ENCODE measurements around the gene ANKS1B. TPM values are rescaled to one million over a fixed set of nuclear protein-coding genes. Genes with fewer than 3 reads are reported as not detected.

Gene ANKS1B
- total RNA-seq, 5 donors from 2014 or later (not counting 1 experiment from before 2014, with no cell fraction given), result 0.18 to 0.47 (median 0.19) TPM; not detected in 2

DNA sequence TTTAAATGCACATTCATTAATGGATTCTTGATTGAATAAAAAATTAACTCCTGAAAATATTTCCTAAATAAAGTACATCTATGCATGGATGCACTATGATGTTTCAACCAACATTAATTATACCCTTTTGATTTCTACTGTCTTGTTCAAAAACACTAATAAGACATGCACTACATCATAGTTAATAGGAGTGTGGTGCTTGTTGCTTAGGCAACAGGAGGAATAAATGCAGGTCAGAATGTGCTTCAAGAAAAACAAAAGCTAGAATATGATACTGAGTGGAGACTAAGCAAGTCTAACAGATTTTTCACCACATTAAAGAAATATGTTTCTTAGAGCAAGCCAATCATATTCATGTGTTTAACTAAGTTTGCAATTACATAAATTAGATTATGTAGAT, 833.0 kb downstream of the ANKS1B start:
- H3K27me3 Mint-ChIP-seq, result peaks cover 0 to 3% of the 10 kb centered on the region in 2 donors
- H3K4me3 ChIP-seq (ENCODE audit: control insufficient read depth in 1 of 2, extremely low read depth in 1 of 2, low read length in 1 of 2), result no peak overlapping the region
- H3K27ac Mint-ChIP-seq, result no peak overlapping the region
- no peaks in the 10 kb centered on the region for H3K36me3 ChIP-seq (ENCODE audit: control insufficient read depth in 2 of 2, extremely low read depth in 1 of 2, insufficient read depth in 1 of 2, low read length in 1 of 2)
- no peak overlapping the region for H3K27ac ChIP-seq (ENCODE audit: low read length)
- H3K4me3 Mint-ChIP-seq, result no peak overlapping the region
- H3K4me1 ChIP-seq (ENCODE audit: control insufficient read depth in 1 of 2, extremely low read depth in 1 of 2, insufficient read depth in 2 of 2, low read length in 2 of 2), result no peaks in the 10 kb centered on the region
- H3K27me3 ChIP-seq (replicated peaks in 1 of 2; ENCODE audit: control insufficient read depth in 2 of 2, extremely low read depth in 1 of 2, insufficient read depth in 2 of 2, low read length in 1 of 2), result no peaks in the 10 kb centered on the region
- ChIA-PET CTCF (no interaction called here), POLR2A (interaction anchor here in 1 of 2 donors (0.6 to 0.7 kb wide), 2 partner anchors 19 to 202 kb away, joined by 3 read pairs; no protein-coding TSS in a partner anchor)
- no peaks in the 10 kb centered on the region for H3K9me3 ChIP-seq
- DNase-seq, result no peak
- H3K4me1 Mint-ChIP-seq, result no peaks in the 10 kb centered on the region
- peaks cover 0 to 3% (median 0%) of the 10 kb centered on the region in 3 donors for H3K9me3 Mint-ChIP-seq
- H3K36me3 Mint-ChIP-seq, result no peaks in the 10 kb centered on the region
- ATAC-seq (replicated peaks in 1 of 4), result no peak

- Histone ChIP-seq H3K36me3 (ENCODE audit: control insufficient read depth in 2 of 2, extremely low read depth in 1 of 2, insufficient read depth in 1 of 2, low read length in 1 of 2) (no peaks in the 10 kb centered on the region), H3K27ac (ENCODE audit: low read length) (no peak overlapping the region), H3K4me1 (ENCODE audit: control insufficient read depth in 1 of 2, extremely low read depth in 1 of 2, insufficient read depth in 2 of 2, low read length in 2 of 2) (no peaks in the 10 kb centered on the region), H3K4me3 (ENCODE audit: control insufficient read depth in 1 of 2, extremely low read depth in 1 of 2, low read length in 1 of 2) (no peak overlapping the region), H3K27me3 (replicated peaks in 1 of 2; ENCODE audit: control insufficient read depth in 2 of 2, extremely low read depth in 1 of 2, insufficient read depth in 2 of 2, low read length in 1 of 2) (no peaks in the 10 kb centered on the region), H3K9me3 (no peaks in the 10 kb centered on the region)
- H3K4me3 Mint-ChIP-seq, result no peak overlapping the region
- CTCF ChIA-PET, result no interaction called here
- no peaks in the 10 kb centered on the region for H3K4me1 Mint-ChIP-seq
- peaks cover 10 to 14% (median 12%) of the 10 kb centered on the region in 3 donors for H3K9me3 Mint-ChIP-seq
- POLR2A ChIA-PET, result no interaction called here
- no peak for ATAC-seq (replicated peaks in 1 of 4)
- H3K36me3 Mint-ChIP-seq, result no peaks in the 10 kb centered on the region
- WGBS (ENCODE audit: insufficient coverage), result 45% methylated on average over 1 of the region's 2 CpGs
- no peak overlapping the region for H3K27ac Mint-ChIP-seq
- no peak for DNase-seq
- peaks cover 0 to 3% of the 10 kb centered on the region in 2 donors for H3K27me3 Mint-ChIP-seq
Measured at GRCh38 chr12:99147130-99147529, 837.6 kb downstream of the ANKS1B start.

- no peaks in the 10 kb centered on the region for H3K36me3 Mint-ChIP-seq
- no peaks in the 10 kb centered on the region for H3K27me3 ChIP-seq (replicated peaks in 1 of 2; ENCODE audit: control insufficient read depth in 2 of 2, extremely low read depth in 1 of 2, insufficient read depth in 2 of 2, low read length in 1 of 2)
- ATAC-seq (replicated peaks in 1 of 4) (no peak), DNase-seq (no peak)
- no peak overlapping the region for H3K27ac Mint-ChIP-seq
- peaks cover 0 to 3% of the 10 kb centered on the region in 2 donors for H3K27me3 Mint-ChIP-seq
- H3K4me3 Mint-ChIP-seq, result no peak overlapping the region
- H3K9me3 ChIP-seq, result no peaks in the 10 kb centered on the region
- no peaks in the 10 kb centered on the region for H3K4me1 ChIP-seq (ENCODE audit: control insufficient read depth in 1 of 2, extremely low read depth in 1 of 2, insufficient read depth in 2 of 2, low read length in 2 of 2)
- CTCF ChIA-PET, result no interaction called here
- no peak overlapping the region for H3K4me3 ChIP-seq (ENCODE audit: control insufficient read depth in 1 of 2, extremely low read depth in 1 of 2, low read length in 1 of 2)
- no peaks in the 10 kb centered on the region for H3K36me3 ChIP-seq (ENCODE audit: control insufficient read depth in 2 of 2, extremely low read depth in 1 of 2, insufficient read depth in 1 of 2, low read length in 1 of 2)
- H3K4me1 Mint-ChIP-seq, result no peaks in the 10 kb centered on the region
- 92% methylated on average over 3 of the region's 5 CpGs for WGBS (ENCODE audit: insufficient coverage)
- H3K9me3 Mint-ChIP-seq, result peaks cover 13 to 14% (median 14%) of the 10 kb centered on the region in 3 donors
- POLR2A ChIA-PET, result no interaction called here
- H3K27ac ChIP-seq (ENCODE audit: low read length), result no peak overlapping the region
Measured at GRCh38 chr12:99146730-99147129, 838.0 kb downstream of the ANKS1B start.

GRCh38 chr12:99146185-99146584, 838.6 kb downstream of the ANKS1B start:
- DNase-seq, result no peak
- H3K9me3 ChIP-seq, result no peaks in the 10 kb centered on the region
- WGBS (ENCODE audit: insufficient coverage), result 61% methylated on average over 5 of the region's 5 CpGs

DNA sequence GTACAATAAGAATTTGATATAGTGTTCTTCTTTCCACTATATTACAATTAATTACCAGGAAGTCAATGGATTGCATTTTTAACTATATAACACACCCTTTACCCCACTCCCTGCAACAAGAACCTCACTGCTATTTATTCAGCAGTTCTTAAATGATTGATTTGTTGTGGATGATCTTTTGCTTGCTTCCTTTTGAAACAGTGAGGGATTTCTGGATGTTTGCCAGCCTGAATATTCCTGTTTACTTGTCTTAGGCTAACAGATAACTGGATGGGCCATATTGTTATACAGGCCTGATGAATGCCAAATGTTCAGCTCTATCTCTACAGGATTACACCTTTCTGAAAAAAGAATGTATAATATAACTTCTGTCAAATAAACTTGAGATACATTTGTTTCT, 842.1 kb downstream of the ANKS1B start:
- no peaks in the 10 kb centered on the region for H3K36me3 Mint-ChIP-seq
- no peaks in the 10 kb centered on the region for H3K27me3 Mint-ChIP-seq
- ATAC-seq (replicated peaks in 1 of 4), result no peak
- Histone ChIP-seq H3K27me3 (replicated peaks in 1 of 2; ENCODE audit: control insufficient read depth in 2 of 2, extremely low read depth in 1 of 2, insufficient read depth in 2 of 2, low read length in 1 of 2) (no peaks in the 10 kb centered on the region), H3K36me3 (ENCODE audit: control insufficient read depth in 2 of 2, extremely low read depth in 1 of 2, insufficient read depth in 1 of 2, low read length in 1 of 2) (no peaks in the 10 kb centered on the region), H3K4me1 (ENCODE audit: control insufficient read depth in 1 of 2, extremely low read depth in 1 of 2, insufficient read depth in 2 of 2, low read length in 2 of 2) (no peaks in the 10 kb centered on the region), H3K27ac (ENCODE audit: low read length) (no peak overlapping the region), H3K4me3 (ENCODE audit: control insufficient read depth in 1 of 2, extremely low read depth in 1 of 2, low read length in 1 of 2) (no peak overlapping the region), H3K9me3 (no peaks in the 10 kb centered on the region)
- H3K4me3 Mint-ChIP-seq, result no peak overlapping the region
- no peak overlapping the region for H3K27ac Mint-ChIP-seq
- CTCF ChIA-PET, result no interaction called here
- POLR2A ChIA-PET, result no interaction called here
- DNase-seq, result no peak
- H3K9me3 Mint-ChIP-seq, result peaks cover 13 to 17% (median 15%) of the 10 kb centered on the region in 3 donors
- no peaks in the 10 kb centered on the region for H3K4me1 Mint-ChIP-seq

More at GRCh38 chr12:99146185-99146584, 838.6 kb downstream of the ANKS1B start:
- H3K4me3 ChIP-seq (ENCODE audit: control insufficient read depth in 1 of 2, extremely low read depth in 1 of 2, low read length in 1 of 2), result no peak overlapping the region
- ATAC-seq (replicated peaks in 1 of 4), result no peak
- H3K36me3 ChIP-seq (ENCODE audit: control insufficient read depth in 2 of 2, extremely low read depth in 1 of 2, insufficient read depth in 1 of 2, low read length in 1 of 2), result no peaks in the 10 kb centered on the region
- ChIA-PET CTCF (no interaction called here), POLR2A (no interaction called here)
- no peaks in the 10 kb centered on the region for H3K4me1 ChIP-seq (ENCODE audit: control insufficient read depth in 1 of 2, extremely low read depth in 1 of 2, insufficient read depth in 2 of 2, low read length in 2 of 2)
- peaks cover 13 to 17% (median 14%) of the 10 kb centered on the region in 3 donors for H3K9me3 Mint-ChIP-seq
- no peaks in the 10 kb centered on the region for H3K4me1 Mint-ChIP-seq
- H3K4me3 Mint-ChIP-seq, result no peak overlapping the region
- H3K27ac Mint-ChIP-seq, result no peak overlapping the region
- H3K27me3 Mint-ChIP-seq, result peaks cover 0 to 3% of the 10 kb centered on the region in 2 donors
- H3K36me3 Mint-ChIP-seq, result no peaks in the 10 kb centered on the region
- H3K27me3 ChIP-seq (replicated peaks in 1 of 2; ENCODE audit: control insufficient read depth in 2 of 2, extremely low read depth in 1 of 2, insufficient read depth in 2 of 2, low read length in 1 of 2), result no peaks in the 10 kb centered on the region
- no peak overlapping the region for H3K27ac ChIP-seq (ENCODE audit: low read length)

GRCh38 chr12:99140017-99140720, 844.6 kb downstream of the ANKS1B start:
- H3K4me1 ChIP-seq (ENCODE audit: control insufficient read depth in 1 of 2, extremely low read depth in 1 of 2, insufficient read depth in 2 of 2, low read length in 2 of 2), result no peaks in the 10 kb centered on the region
- ChIA-PET POLR2A (no interaction called here), CTCF (no interaction called here)
- DNase-seq, result no peak
- Mint-ChIP-seq H3K27ac (no peak overlapping the region), H3K9me3 (peaks cover 12 to 17% (median 13%) of the 10 kb centered on the region in 3 donors), H3K36me3 (no peaks in the 10 kb centered on the region), H3K4me1 (no peaks in the 10 kb centered on the region), H3K4me3 (no peak overlapping the region), H3K27me3 (no peaks in the 10 kb centered on the region)
- H3K4me3 ChIP-seq (ENCODE audit: control insufficient read depth in 1 of 2, extremely low read depth in 1 of 2, low read length in 1 of 2), result no peak overlapping the region
- WGBS (ENCODE audit: insufficient coverage), result 87% methylated on average over 4 of the region's 7 CpGs
- H3K36me3 ChIP-seq (ENCODE audit: control insufficient read depth in 2 of 2, extremely low read depth in 1 of 2, insufficient read depth in 1 of 2, low read length in 1 of 2), result no peaks in the 10 kb centered on the region
- no peak for ATAC-seq (replicated peaks in 1 of 4)
- no peak overlapping the region for H3K27ac ChIP-seq (ENCODE audit: low read length)
- H3K9me3 ChIP-seq, result no peaks in the 10 kb centered on the region
- H3K27me3 ChIP-seq (replicated peaks in 1 of 2; ENCODE audit: control insufficient read depth in 2 of 2, extremely low read depth in 1 of 2, insufficient read depth in 2 of 2, low read length in 1 of 2), result no peaks in the 10 kb centered on the region
